PC-3 (cell line): ENCODE data around the gene PAQR5. TPM values are rescaled to one million over a fixed set of nuclear protein-coding genes. Genes with fewer than 3 reads are reported as not detected.

Experiments
- ATAC-seq: fragments of 200-7000 bp; cut with Tn5 transposase; 2 replicates; pipeline ENCODE4 v1.9.1; 2020; ENCODE audit warnings: mild to moderate bottlenecking, moderate library complexity
- BruUV-seq: library from RNA; stranded (reverse); fragments of 400-500 nt; replicated peaks from 2 replicates; lab custom pipeline; 2021; lab: Mats Ljungman, UMichigan
- CTCF ChIA-PET: fragments of 300-600 bp; sonication (Branson Sonifier 250); formaldehyde crosslinking; loops from one replicate; lab custom pipeline; 2022; ENCODE audit warnings: antibody characterized with exemption; lab: Charles Lee
- POLR2A ChIA-PET: fragments of 300-600 bp; sonication (Branson Sonifier 250); formaldehyde crosslinking; loops from one replicate; lab custom pipeline; 2022; ENCODE audit warnings: antibody characterized with exemption; ENCODE audit not compliant: unreplicated experiment; lab: Charles Lee
- DNase-seq: peaks from one replicate; pipeline ENCODE4 v3.0.0-alpha.2; 2015
- H2AFZ ChIP-seq: fragments of 300-600 bp; sonication (generic); 2 replicates; pipeline ENCODE4 v1.6.0; 2016; ENCODE audit warnings: antibody characterized with exemption, low read length
- H3F3A ChIP-seq: fragments of 300-600 bp; sonication (generic); one replicate; pipeline ENCODE4 v1.6.0; 2017; ENCODE audit warnings: antibody characterized with exemption, low read length, control low read depth, mild to moderate bottlenecking; ENCODE audit not compliant: unreplicated experiment
- H3K27ac ChIP-seq: fragments of 300-600 bp; sonication (generic); 2 replicates; pipeline ENCODE4 v1.5.1; 2016; ENCODE audit warnings: mild to moderate bottlenecking, low read length
- H3K27me3 ChIP-seq: fragments of 300-600 bp; sonication (generic); 2 replicates; pipeline ENCODE4 v1.6.1; 2016; ENCODE audit warnings: low read length, mixed read lengths
- H3K36me3 ChIP-seq: fragments of 300-600 bp; sonication (generic); 2 replicates; pipeline ENCODE4 v1.6.1; 2016; ENCODE audit warnings: low read depth, mixed run types, low read length, mixed read lengths
- H3K4me1 ChIP-seq: fragments of 300-600 bp; sonication (generic); 2 replicates; pipeline ENCODE4 v1.5.1; 2016; ENCODE audit warnings: low read length; ENCODE audit not compliant: insufficient read depth
- H3K4me2 ChIP-seq: fragments of 300-600 bp; sonication (generic); 2 replicates; pipeline ENCODE4 v1.6.0; 2016; ENCODE audit warnings: low read length
- H3K4me3 ChIP-seq: fragments of 300-600 bp; sonication (generic); 2 replicates; pipeline ENCODE4 v1.5.1; 2016; ENCODE audit warnings: mild to moderate bottlenecking, low read length, mixed read lengths
- H3K79me2 ChIP-seq: fragments of 300-600 bp; sonication (generic); 2 replicates; pipeline ENCODE4 v1.6.1; 2017; ENCODE audit warnings: low read length, mixed read lengths
- H3K9ac ChIP-seq: fragments of 300-600 bp; sonication (generic); 2 replicates; pipeline ENCODE4 v1.6.0; 2016; ENCODE audit warnings: mild to moderate bottlenecking, low read length
- H3K9me2 ChIP-seq: fragments of 300-600 bp; sonication (generic); replicated peaks from 2 replicates; pipeline ENCODE4 v1.6.1; 2016; ENCODE audit warnings: mixed run types, low read length, mixed read lengths
- H3K9me3 ChIP-seq: fragments of 300-600 bp; sonication (generic); 2 replicates; pipeline ENCODE4 v1.6.1; 2016; ENCODE audit warnings: low read length, mixed read lengths
- H4K20me1 ChIP-seq: fragments of 300-600 bp; sonication (generic); 2 replicates; pipeline ENCODE4 v1.6.1; 2016; ENCODE audit warnings: low read length, mixed read lengths
- CTCF ChIP-seq: fragments of 300-600 bp; sonication (generic); conservative IDR thresholded peaks from 2 replicates; pipeline ENCODE4 v1.5.1; 2017; ENCODE audit warnings: antibody characterized with exemption, low read depth, mild to moderate bottlenecking, low read length
- EZH2 ChIP-seq: fragments of 300-600 bp; sonication (generic); IDR thresholded peaks from one replicate; pipeline ENCODE4 v1.6.1; 2017; ENCODE audit warnings: antibody characterized with exemption, mild to moderate bottlenecking, low read length; ENCODE audit not compliant: unreplicated experiment
- EZH2phosphoT487 ChIP-seq: fragments of 300-600 bp; sonication (generic); IDR thresholded peaks from 2 replicates; pipeline ENCODE4 v1.6.1; 2018; ENCODE audit warnings: mild to moderate bottlenecking, antibody characterized with exemption, low read length, borderline replicate concordance
- intact Hi-C: fragments of 100-400 bp; cut with micrococcal nuclease; formaldehyde crosslinking; loops from 2 replicates; pipeline ENCODE4 v1.9.0; 2023
- total RNA-seq: library from RNA; depleted of rRNA; stranded (reverse); fragments of >200 nt; gene quantifications from 2 replicates; pipeline ENCODE4 v1.2.3, GENCODE V29; 2014

PAQR5 gene
- total RNA-seq, 1 experiment from 2014 or later = 12.2 TPM

- Histone ChIP-seq H3K9me3 (no peaks in the 10 kb centered on the region), H3K36me3 (peaks cover 11% of the 10 kb centered on the region; the same call in 1 of the 2 replicates), H2AFZ (no peak overlapping the region), H3K9me2 (no peaks in the 10 kb centered on the region), H3K79me2 (peaks cover 37% of the 10 kb centered on the region), H3K9ac (no peak overlapping the region), H3F3A (no peaks in the 10 kb centered on the region), H4K20me1 (peaks cover 19% of the 10 kb centered on the region), H3K4me3 (no peak overlapping the region), H3K4me2 (0 out of 2 replicates have a peak overlapping the region, but pooled peaks have one; percentile 98), H3K27me3 (no peaks in the 10 kb centered on the region), H3K4me1 (peaks cover 29% of the 10 kb centered on the region), H3K27ac (no peak overlapping the region)
- TF ChIP-seq EZH2 (no peak), CTCF (no peak), EZH2phosphoT487 (no peak)
- no peak for DNase-seq
- no TSS peak for BruUV-seq
- intact Hi-C loops = no loop called here
- CTCF ChIA-PET = no interaction called here
- POLR2A ChIA-PET = no interaction called here
- no peak for ATAC-seq
These were observed 114.0 kb downstream of the PAQR5 start for GRCh38 chr15:69412701-69413100.

GRCh38 chr15:69413822-69414700 is 115.3 kb downstream of the PAQR5 start, which contains the start of gene KIF23:
TSS of gene KIF23 (plus strand) at chr15:69414349. CDS start at chr15:69414466, 117 bp downstream.
- Histone ChIP-seq H3K9me3 (no peaks in the 10 kb centered on the region), H3K79me2 (peaks cover 51% of the 10 kb centered on the region), H3F3A (no peaks in the 10 kb centered on the region), H3K9ac (peak within 1 kb of the TSS; percentile 86), H4K20me1 (peaks cover 29% of the 10 kb centered on the region), H3K27me3 (no peaks in the 10 kb centered on the region), H3K36me3 (peaks cover 22% of the 10 kb centered on the region), H3K4me2 (peak within 1 kb of the TSS; percentile 98), H2AFZ (peak within 1 kb of the TSS; percentile 92), H3K27ac (peak within 1 kb of the TSS; percentile 56), H3K4me1 (peaks cover 29% of the 10 kb centered on the region), H3K4me3 (peak within 1 kb of the TSS; percentile 95), H3K9me2 (no peaks in the 10 kb centered on the region)
- POLR2A ChIA-PET = interaction anchor here (0.7 to 1.8 kb wide), 5 partner anchors 13 to 683 kb away, joined by 3 to 6 read pairs (median 4); partner anchors contain the start of gene TLE3
- intact Hi-C loops = loop anchor here (2.0 kb wide), 1 partner anchor 53 kb away; no protein-coding TSS in a partner anchor
- CTCF ChIA-PET = no interaction called here
- TF ChIP-seq CTCF = no peak
- no peak for TF ChIP-seq EZH2phosphoT487
- TF ChIP-seq EZH2 = no peak
- BruUV-seq = TSS peak; percentile 55
- DNase-seq (peak; percentile 96), ATAC-seq (peak; percentile 89)
